GM18508 (cell line): ENCODE results near the gene IL20.
"Not testable (repeated sequence)": the region's sequence is repeated elsewhere in the genome, so short reads cannot be mapped to it uniquely, and the experiment has no call there.

Experiments used
- ATAC-seq: cut with Tn5 transposase; IDR thresholded peaks from one replicate; pipeline ENCODE4 v1.9.1; 2021; ENCODE audit warnings: moderate number of reproducible peaks; ENCODE audit not compliant: insufficient read depth, unreplicated experiment

The IL20 gene

DNA sequence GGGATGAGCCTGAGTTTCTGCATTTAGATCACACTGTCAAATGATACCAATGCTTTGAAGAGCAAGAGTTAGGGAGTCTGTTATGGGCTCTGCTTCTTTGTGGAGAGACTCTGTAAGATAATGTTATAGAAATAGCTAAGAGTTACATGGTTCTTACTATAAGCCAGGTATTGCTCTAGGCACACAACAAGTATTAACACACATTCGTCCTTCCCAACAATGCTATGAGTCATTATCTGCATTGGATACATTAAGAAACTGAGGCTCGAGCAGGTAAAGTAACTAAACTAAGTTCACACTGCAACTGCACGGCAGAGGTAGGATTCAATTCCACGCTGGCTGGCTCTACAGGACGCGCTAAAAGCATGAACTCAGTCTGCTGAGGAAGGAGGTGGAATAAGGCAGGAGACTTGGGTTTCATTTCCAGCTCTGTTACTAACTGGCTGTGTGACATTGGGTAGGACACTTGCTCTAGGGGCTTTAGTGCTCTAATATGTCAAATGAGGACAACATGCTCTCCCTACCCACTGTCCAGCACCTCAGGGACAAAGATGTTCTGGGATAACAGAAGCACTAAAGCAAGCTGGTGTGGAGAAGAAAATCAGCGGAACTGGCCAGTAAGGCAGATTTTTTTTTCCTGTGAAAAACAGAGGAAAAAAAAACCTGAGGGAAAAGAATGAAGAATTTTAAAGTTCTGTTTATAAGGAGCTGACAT, 23.7 kb upstream of the IL20 start:
- no peak for ATAC-seq

GRCh38 chr1:206842854-206843253, 22.6 kb upstream of the IL20 start:
- no peak for ATAC-seq

DNA sequence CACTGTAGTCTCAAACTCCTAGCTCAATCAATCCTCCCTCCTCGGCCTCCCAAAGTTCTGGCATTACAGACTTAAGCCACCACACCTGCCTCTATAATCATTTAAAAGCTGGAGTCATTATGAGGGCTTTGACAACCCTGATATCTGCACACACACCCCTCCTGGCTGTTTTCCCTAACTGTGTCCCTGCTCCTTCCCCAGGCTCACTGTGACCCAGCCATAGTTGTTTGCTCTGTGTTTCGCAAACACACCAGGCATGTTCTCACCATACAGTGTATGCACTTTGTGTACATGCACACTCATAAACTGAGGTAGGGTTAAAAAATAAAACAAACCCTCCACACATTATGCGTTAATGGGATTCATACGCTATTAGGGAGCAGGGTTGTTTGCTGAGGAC, 21.8 kb upstream of the IL20 start:
- no peak for ATAC-seq

DNA sequence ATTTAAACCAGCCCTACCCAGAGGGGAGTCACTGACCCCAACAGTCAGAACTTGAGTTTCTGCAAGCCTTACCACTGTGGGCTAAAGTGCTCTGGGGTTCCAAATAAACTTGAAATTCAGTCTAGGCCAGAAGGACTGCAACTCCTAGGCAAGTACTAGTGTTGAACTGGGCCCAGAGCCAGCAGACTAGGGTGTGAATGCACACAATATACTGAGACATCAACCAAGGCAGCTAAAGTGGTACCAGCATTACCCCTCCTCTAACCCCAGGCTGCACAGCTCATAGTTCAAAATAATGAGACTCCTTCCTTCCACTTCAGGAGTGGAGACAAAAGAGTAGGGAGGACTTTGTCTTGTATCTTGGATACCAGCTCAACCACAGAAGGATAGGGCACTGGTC, 18.9 kb upstream of the IL20 start:
- no peak for ATAC-seq

DNA sequence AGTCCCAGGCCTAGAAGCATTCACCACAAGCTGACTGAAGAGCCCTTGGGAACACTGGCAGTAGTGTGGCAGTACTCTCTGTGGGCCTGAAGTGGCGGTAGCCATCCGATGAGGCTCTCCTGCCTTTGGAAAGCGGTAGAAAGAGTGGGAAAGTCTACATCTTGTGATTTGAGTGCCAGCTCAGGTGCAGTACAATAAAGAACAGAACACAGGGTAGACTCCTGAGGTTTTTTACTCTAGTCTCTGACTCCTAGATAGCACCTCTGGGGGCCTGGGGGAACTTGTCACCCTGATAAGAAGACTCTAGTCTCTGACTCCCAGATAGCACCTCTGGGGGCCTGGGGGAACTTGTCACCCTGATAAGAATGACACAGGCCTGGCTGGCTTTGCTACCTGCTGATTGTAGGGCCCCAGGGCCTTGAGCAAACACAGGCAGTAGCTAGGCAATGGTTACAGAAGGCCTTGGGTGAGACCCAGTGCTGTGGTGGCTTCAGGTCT, 18.0 kb upstream of the IL20 start:
- ATAC-seq = no peak

DNA sequence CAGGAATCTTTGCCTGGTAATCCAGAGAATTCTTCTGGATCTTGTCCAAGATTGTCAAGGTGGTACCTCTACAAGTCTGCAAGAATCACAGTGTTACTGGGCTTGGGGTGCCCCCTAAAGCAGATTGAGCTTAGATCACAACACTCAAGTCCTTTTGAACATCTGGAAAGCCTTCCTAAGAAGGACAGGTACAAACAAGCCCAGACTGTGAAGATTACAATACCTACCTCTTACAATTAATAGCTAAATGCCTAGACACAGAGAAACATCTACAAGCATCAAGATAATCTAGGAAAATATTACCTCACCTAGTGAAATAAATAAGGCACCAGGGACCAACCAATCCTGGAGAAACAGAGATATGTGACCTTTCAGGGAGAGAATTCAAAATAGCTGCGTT, 17.5 kb upstream of the IL20 start:
- ATAC-seq = no peak

- no peak for ATAC-seq
Measured at GRCh38 chr1:206850401-206850800, 15.0 kb upstream of the IL20 start.

DNA sequence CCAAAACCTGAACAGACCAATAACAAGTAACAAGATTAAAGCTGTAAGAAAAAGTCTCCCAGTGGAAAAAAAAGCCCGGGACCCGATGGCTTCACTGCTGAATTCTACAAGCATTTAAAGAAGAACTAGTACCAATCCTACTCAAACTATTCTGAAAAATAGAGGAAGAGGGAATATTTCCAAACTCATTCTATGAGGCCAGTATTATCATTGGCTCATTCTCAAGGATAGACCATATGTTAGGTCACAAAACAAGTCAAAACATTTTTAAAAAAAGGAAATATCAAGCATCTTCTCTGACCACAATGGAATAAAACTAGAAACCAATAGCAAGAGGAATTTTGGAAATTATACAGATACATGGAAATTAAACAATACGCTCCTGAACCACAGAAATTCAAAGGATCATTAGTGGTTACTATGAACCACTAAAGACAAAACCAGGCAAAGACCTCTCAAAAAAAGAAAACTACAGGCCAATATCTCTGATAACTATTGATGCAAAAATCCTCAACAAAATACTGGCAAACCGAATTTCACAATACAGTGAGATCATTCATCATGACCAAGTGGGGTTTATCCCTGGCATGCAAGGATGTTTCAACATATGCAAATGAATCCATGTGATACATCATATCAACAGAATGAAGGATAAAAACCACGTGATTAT, 13.9 kb upstream of the IL20 start:
- no peak for ATAC-seq

DNA sequence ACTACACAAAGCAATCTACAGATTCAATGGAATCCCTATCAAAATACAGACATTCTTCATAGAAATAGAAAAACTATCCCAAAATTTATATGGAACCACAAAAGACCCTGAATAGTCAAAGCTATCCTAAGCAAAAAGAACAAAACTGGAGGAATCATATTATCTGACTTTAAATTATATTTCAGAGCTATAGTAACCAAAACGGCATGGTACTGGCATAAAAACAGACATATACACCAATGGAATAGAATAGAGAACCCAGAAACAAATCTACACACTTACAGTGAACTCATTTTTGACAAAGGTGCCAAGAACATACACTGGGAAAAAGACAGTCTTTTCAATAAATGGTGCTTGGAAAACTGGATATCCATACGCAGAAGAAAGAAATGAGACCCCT, 12.8 kb upstream of the IL20 start:
- ATAC-seq = not testable (repeated sequence)

DNA sequence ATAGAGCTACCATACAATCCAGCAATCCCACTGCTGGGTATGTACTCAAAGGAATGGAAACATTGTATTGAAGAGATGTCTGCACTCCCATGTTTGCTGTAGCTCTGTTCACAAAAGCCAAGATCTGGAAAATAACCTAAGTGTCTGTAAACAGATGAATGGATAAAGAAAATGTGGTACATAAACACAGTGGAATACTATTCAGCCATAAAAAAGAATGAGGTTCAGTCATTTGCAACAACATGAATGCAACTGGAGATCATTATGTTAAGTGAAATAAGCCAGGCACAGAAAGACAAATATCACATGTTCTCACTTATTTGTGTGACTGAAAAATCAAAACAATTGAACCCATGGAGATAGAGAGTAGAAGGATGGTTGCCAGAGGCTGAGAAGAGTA, 11.7 kb upstream of the IL20 start:
- ATAC-seq = not testable (repeated sequence)

- ATAC-seq = no peak
Measured at GRCh38 chr1:206854401-206855129, 10.9 kb upstream of the IL20 start.

DNA sequence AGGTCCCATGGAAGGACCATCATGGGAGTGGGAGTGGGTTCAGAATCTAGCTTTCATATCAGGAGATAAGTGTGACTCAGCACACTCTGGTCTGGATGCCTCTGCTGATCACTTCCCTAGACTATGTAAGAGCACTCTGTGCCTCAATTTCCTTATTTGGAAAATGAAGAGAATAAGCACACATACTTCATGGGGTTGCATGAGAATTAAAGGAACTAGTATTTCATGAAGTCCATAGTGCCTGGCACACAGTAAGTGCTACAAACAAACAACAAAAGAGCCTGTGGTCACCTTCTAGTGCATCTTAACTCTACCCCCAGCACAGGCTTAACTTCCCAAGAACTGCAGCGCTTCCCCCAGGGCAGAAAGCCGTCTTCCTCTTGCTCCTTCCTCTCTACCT, 9.6 kb upstream of the IL20 start:
- ATAC-seq = no peak

- no peak for ATAC-seq
Measured at GRCh38 chr1:206856674-206857464, 8.6 kb upstream of the IL20 start.

DNA sequence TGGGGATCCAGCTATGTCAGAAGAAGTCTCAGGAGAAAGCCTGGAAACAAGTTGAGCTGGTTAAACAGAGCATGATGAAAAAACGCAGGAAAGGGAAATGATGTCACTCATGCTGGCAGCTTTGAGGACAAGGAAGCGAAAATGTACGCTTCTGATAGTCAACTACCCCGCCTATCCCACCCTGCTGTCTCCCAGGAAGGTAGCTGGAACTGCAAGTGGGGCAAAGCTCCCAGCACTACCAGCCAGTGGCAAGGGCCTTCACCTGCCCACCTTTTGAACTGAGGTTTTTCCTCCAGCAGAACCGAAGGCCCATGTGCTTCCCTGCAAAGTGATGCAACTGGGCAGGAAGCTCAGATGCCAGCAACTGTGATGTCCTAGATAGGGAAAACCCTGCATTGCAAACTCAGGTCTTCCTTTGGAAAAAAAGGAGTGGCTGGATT, 6.3 kb upstream of the IL20 start:
- ATAC-seq = no peak

- ATAC-seq = no peak
Measured at GRCh38 chr1:206860165-206860564, 5.3 kb upstream of the IL20 start.

GRCh38 chr1:206863266-206863665, 2.2 kb upstream of the IL20 start:
- no peak for ATAC-seq

DNA sequence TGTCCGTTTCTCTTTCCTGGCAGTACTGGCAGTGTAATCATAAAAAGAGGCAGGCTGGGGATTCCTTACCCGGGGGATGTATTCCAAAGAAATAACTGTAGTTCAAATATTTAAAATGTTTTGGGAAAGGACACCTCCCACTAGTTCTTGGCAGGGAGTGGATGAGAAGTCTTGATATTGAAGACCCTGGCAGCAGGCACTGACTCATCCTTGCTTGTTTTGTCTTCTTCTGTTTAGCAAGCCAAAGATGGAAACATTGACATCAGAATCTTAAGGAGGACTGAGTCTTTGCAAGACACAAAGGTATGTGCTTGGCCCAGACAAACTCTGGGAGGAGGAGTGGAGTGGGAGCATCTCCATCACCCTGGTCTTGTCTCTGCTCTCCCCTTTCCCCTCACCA, 639 bp downstream of the IL20 start:
- no peak for ATAC-seq

GRCh38 chr1:206867239-206867638, 1.8 kb downstream of the IL20 start:
- ATAC-seq = no peak

GRCh38 chr1:206867716-206868115, 2.3 kb downstream of the IL20 start:
- no peak for ATAC-seq

DNA sequence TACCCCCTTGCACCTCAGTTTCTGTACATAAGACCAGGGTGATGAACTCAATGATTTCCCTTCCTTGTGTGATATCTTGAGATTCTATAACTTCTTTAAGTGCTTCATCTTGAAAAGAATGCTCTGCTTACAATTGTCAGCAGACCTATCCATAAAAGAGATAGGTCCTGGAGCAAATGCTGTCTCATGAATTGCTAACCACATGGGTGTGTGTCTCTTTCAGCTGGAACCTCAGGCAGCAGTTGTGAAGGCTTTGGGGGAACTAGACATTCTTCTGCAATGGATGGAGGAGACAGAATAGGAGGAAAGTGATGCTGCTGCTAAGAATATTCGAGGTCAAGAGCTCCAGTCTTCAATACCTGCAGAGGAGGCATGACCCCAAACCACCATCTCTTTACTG, 2.8 kb downstream of the IL20 start:
- ATAC-seq = no peak

DNA sequence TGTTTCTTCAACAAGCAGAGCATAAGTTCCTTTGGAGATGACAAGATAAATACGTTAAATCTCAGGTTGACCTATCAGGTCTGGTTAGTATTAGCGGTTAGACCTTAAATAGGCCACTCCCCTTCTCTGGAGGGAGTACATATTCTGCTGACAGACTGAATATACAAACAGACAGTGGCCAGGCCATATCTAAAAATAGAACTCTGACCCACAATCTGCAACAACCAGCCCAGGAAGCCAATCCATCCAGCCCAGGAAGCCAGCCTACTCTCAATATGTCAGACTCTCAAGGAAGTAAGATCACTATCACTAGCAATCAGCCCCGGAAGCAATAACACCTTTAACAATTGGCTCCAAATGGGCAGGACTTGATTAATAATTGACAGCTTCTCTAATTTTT, 6.7 kb downstream of the IL20 start:
- no peak for ATAC-seq
